Mesenchymal stem cell (in vitro differentiated cells and primary cell): ENCODE measurements around the gene RGP1.
A peak's percentile ranks its signal among the peaks of the same experiment; 100 is the strongest.

Source experiments
- DNase-seq: peaks from one replicate; pipeline ENCODE4 v3.0.0-alpha.2; 2013
- H2AFZ ChIP-seq: one replicate; pipeline ENCODE4 v1.6.1; 2013; ENCODE audit warnings: low read depth, mild to moderate bottlenecking, control low read depth, inconsistent platforms, low read length, moderate library complexity
- H2AK5ac ChIP-seq: 2 replicates; pipeline ENCODE4 v1.6.1; 2013; ENCODE audit warnings: low read length, moderate library complexity, mild to moderate bottlenecking, inconsistent platforms; ENCODE audit not compliant: severe bottlenecking
- H2BK120ac ChIP-seq: one replicate; pipeline ENCODE4 v1.6.1; 2013; ENCODE audit warnings: low read depth, mild to moderate bottlenecking, inconsistent platforms, low read length, moderate library complexity
- H2BK12ac ChIP-seq, 2 experiments: one replicate each; pipeline ENCODE4 v1.6.1; 2013; ENCODE audit warnings: inconsistent platforms in 2 of 2, low read length in 2 of 2, mild to moderate bottlenecking in 2 of 2, moderate library complexity in 2 of 2, control low read depth in 1 of 2
- H2BK15ac ChIP-seq: one replicate; pipeline ENCODE4 v1.6.1; 2013; ENCODE audit warnings: mild to moderate bottlenecking, low read depth, inconsistent platforms; ENCODE audit not compliant: poor library complexity, severe bottlenecking
- H2BK5ac ChIP-seq: 2 replicates; pipeline ENCODE4 v1.6.1; 2013; ENCODE audit warnings: low read depth, mild to moderate bottlenecking, low read length, control low read depth, inconsistent platforms; ENCODE audit not compliant: poor library complexity, severe bottlenecking
- H3K14ac ChIP-seq, 2 experiments: one replicate each; pipeline ENCODE4 v1.6.1; 2013; ENCODE audit warnings: inconsistent platforms in 2 of 2, low read length in 2 of 2, control low read depth in 1 of 2, mild to moderate bottlenecking in 1 of 2, moderate library complexity in 1 of 2
- H3K18ac ChIP-seq, 2 experiments: one replicate each; pipeline ENCODE4 v1.6.1; 2013; ENCODE audit warnings: inconsistent platforms in 2 of 2, low read length in 2 of 2, control low read depth in 1 of 2, low read depth in 1 of 2, mild to moderate bottlenecking in 1 of 2
- H3K23ac ChIP-seq, 2 experiments: one replicate each; pipeline ENCODE4 v1.6.1; 2013; ENCODE audit warnings: inconsistent platforms in 2 of 2, low read length in 2 of 2, mild to moderate bottlenecking in 2 of 2, moderate library complexity in 2 of 2, control low read depth in 1 of 2
- H3K27ac ChIP-seq: 2 replicates; pipeline ENCODE4 v1.5.1; 2013; ENCODE audit warnings: mild to moderate bottlenecking, moderate library complexity, low read length, control low read depth, inconsistent platforms; ENCODE audit not compliant: poor library complexity, severe bottlenecking
- H3K27me3 ChIP-seq, 2 experiments: 2 replicates each; pipeline versions ENCODE4 v1.6.1 to v1.7.0; 2013; ENCODE audit warnings: low read length in 2 of 2, mild to moderate bottlenecking in 2 of 2, moderate library complexity in 2 of 2, control low read depth in 1 of 2, inconsistent platforms in 1 of 2; ENCODE audit not compliant: control insufficient read depth in 1 of 2, insufficient read depth in 1 of 2
- H3K36me3 ChIP-seq, 2 experiments: 2 replicates each; pipeline versions ENCODE4 v1.6.1 to v1.7.0; 2013; ENCODE audit warnings: low read length in 2 of 2, control low read depth in 1 of 2, inconsistent platforms in 1 of 2, low read depth in 1 of 2, mild to moderate bottlenecking in 1 of 2; ENCODE audit not compliant: insufficient read depth in 2 of 2, control insufficient read depth in 1 of 2
- H3K4ac ChIP-seq, 2 experiments: one replicate each; pipeline ENCODE4 v1.6.1; 2013; ENCODE audit warnings: inconsistent platforms in 2 of 2, low read length in 2 of 2, mild to moderate bottlenecking in 2 of 2, moderate library complexity in 2 of 2, control low read depth in 1 of 2, low read depth in 1 of 2
- H3K4me1 ChIP-seq: 2 replicates; pipeline ENCODE4 v1.6.1; 2013; ENCODE audit warnings: low read depth, low read length, control low read depth; ENCODE audit not compliant: control insufficient read depth, insufficient read depth
- H3K4me2 ChIP-seq: 2 replicates; pipeline ENCODE4 v1.6.1; 2013; ENCODE audit warnings: low read length, mild to moderate bottlenecking, inconsistent platforms; ENCODE audit not compliant: poor library complexity, severe bottlenecking
- H3K4me3 ChIP-seq, 2 experiments: 2 replicates each; pipeline versions ENCODE4 v1.5.1 to v1.7.0; 2013; ENCODE audit warnings: low read length in 2 of 2, mild to moderate bottlenecking in 2 of 2, control low read depth in 1 of 2, low read depth in 1 of 2; ENCODE audit not compliant: insufficient read depth in 1 of 2
- H3K79me1 ChIP-seq: replicated peaks from 2 replicates; pipeline ENCODE4 v1.6.1; 2013; ENCODE audit warnings: mild to moderate bottlenecking, control low read depth, low read length, inconsistent platforms; ENCODE audit not compliant: poor library complexity, severe bottlenecking
- H3K9ac ChIP-seq: 2 replicates; pipeline ENCODE4 v1.7.0; 2013; ENCODE audit warnings: mild to moderate bottlenecking, low read length, moderate library complexity
- H3K9me3 ChIP-seq: 2 replicates; pipeline ENCODE4 v1.7.0; 2013; ENCODE audit warnings: mild to moderate bottlenecking, low read length; ENCODE audit not compliant: control insufficient read depth
- H4K8ac ChIP-seq: one replicate; pipeline ENCODE4 v1.6.1; 2013; ENCODE audit warnings: inconsistent platforms, mild to moderate bottlenecking, low read length, moderate library complexity
- H4K91ac ChIP-seq: one replicate; pipeline ENCODE4 v1.6.1; 2013; ENCODE audit warnings: mild to moderate bottlenecking, low read length, inconsistent platforms
- WGBS: methylation state at CpG from one replicate; pipeline ENCODE4 v1.1.7; 2013; ENCODE audit warnings: mixed read lengths; 5-methylcytosine and 5-hydroxymethylcytosine counted together

RGP1 gene

GRCh38 chr9:35730486-35730854 is 18.6 kb upstream of the RGP1 start:
- Histone ChIP-seq H2BK15ac (no peak overlapping the region), H3K14ac (no peak overlapping the region), H4K8ac (peak overlapping the region; percentile 72), H3K18ac (peak overlapping the region in 1 of 2 experiments; percentile 70), H3K4ac (peak overlapping the region; percentile 17 to 41), H3K27me3 (no peaks in the 10 kb centered on the region), H3K9ac (peak overlapping the region; percentile 97), H2BK5ac (no peak overlapping the region), H3K4me3 (peak overlapping the region; percentile 2 to 91), H3K4me2 (peak overlapping the region; percentile 46), H2BK120ac (no peak overlapping the region), H3K9me3 (no peaks in the 10 kb centered on the region), H2AK5ac (peak overlapping the region; percentile 95), H3K27ac (peak overlapping the region; percentile 91), H3K4me1 (peaks cover 22% of the 10 kb centered on the region), H3K23ac (no peak overlapping the region), H4K91ac (peak overlapping the region; percentile 41), H2BK12ac (peak overlapping the region in 1 of 2 experiments; percentile 15), H2AFZ (no peak overlapping the region), H3K79me1 (peaks cover 4% of the 10 kb centered on the region), H3K36me3 (peaks cover 4 to 29% of the 10 kb centered on the region in 2 experiments)
- DNase-seq, result no peak
- 78% methylated on average over 2 of the region's 2 CpGs for WGBS

DNA sequence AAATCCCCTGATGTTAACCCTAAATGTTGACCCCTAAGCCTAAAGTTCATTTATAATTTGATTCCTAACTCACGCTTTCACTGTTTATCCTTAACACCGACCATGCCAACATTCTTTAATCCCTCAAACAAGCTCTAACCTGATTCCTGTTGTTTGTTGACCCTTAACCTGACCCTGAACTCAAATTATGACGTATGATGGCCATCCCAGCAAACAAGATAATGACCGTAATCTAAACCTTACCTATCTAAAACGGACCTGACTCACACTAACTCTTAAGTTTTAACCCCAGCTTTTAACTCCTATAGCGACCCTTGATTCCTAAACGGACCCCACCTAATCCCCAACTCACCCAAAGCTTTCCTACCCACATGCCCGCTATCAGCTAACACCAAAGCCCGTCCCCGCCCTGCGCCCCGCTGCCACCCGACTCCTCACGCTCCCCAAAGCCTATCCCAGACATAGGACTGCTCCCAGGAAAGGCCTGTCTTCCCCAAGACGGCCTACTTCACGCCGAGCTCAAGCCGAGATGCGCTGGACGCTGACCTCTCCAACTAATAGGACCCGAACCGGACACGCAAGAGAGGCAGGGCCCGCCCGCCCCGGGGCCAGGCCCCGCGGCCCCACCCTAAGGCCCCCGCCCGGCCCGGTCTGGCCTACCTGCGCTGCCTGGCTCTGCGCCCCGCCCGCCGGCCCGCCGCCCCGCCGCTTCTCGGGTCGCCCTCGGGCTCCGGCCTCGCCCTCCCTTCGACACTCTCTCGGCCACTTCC is 17.5 kb upstream of the RGP1 start:
- no peaks in the 10 kb centered on the region for H3K27me3 ChIP-seq
- peak overlapping the region; percentile 76 to 89 for H3K4ac ChIP-seq
- H4K8ac ChIP-seq, result peak overlapping the region; percentile 94
- peak overlapping the region; percentile 33 for H2BK5ac ChIP-seq
- H3K79me1 ChIP-seq, result peaks cover 5% of the 10 kb centered on the region
- peaks cover 11 to 35% of the 10 kb centered on the region in 2 experiments for H3K36me3 ChIP-seq
- H2BK15ac ChIP-seq, result peak overlapping the region; percentile 64
- no peak for DNase-seq
- peak overlapping the region; percentile 97 for H3K9ac ChIP-seq
- H3K14ac ChIP-seq, result peak overlapping the region; percentile 37 to 90
- H3K23ac ChIP-seq, result peak overlapping the region; percentile 16 to 27
- no peak overlapping the region for H2AFZ ChIP-seq
- peak overlapping the region; percentile 79 for H2AK5ac ChIP-seq
- H2BK12ac ChIP-seq, result peak overlapping the region in 1 of 2 experiments; percentile 65
- H3K18ac ChIP-seq, result peak overlapping the region; percentile 76 to 98
- H3K4me1 ChIP-seq, result peaks cover 20% of the 10 kb centered on the region
- peak overlapping the region; percentile 94 for H2BK120ac ChIP-seq
- peak overlapping the region; percentile 99 for H4K91ac ChIP-seq
- WGBS, result 1% methylated on average over 45 of the region's 47 CpGs
- peak overlapping the region; percentile 91 for H3K27ac ChIP-seq
- peak overlapping the region; percentile 78 to 91 for H3K4me3 ChIP-seq
- H3K4me2 ChIP-seq, result peak overlapping the region; percentile 46
- no peaks in the 10 kb centered on the region for H3K9me3 ChIP-seq

DNA sequence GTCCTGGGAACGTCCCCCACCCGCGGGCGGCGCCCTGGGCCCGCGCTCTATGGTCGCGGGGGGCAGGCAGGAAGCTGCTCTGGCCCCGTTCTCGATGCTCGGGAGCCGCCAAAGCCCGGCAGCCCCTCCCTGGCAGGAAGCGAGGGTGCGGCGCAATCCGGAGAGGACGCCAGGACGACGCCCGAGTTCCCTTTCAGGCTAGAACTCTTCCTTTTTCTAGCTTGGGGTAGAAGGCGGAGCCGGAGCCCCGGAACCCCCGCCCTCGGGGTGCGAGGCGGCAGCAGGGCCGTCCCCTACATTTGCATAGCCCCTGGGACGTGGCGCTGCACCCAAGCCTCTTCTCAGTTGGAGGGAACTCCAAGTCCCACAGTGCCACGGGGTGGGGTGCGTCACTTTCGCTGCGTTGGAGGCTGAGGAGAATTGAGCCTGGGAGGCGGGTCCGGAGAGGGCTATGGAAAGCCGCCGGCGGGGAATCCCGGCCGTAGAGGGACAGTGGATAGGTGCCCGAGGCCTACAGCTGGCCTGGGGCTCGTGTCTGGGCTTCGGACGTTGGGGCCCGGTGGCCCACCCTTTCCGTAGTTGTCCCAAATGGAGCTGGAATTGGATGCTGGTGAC is 16.8 kb upstream of the RGP1 start, which contains the start of the genes CREB3 and TLN1:
Gene CREB3, plus strand, starts transcription at position 482 of the 615 bp plus-strand sequence. Its CDS starts 107 bp downstream, at position 589.
Gene TLN1, minus strand, starts transcription at position 11 of the 615 bp plus-strand sequence. CDS start 6,501 bp downstream, outside the sequence.
- Histone ChIP-seq H2BK12ac (peak within 1 kb of the TSS; percentile 65 to 73), H3K4me2 (peak within 1 kb of the TSS; percentile 77), H3K23ac (peak within 1 kb of the TSS; percentile 27 to 46), H4K8ac (peak within 1 kb of the TSS; percentile 94), H3K27ac (peak within 1 kb of the TSS; percentile 91), H3K36me3 (peaks cover 18 to 42% of the 10 kb centered on the region in 2 experiments), H3K4me1 (peaks cover 17% of the 10 kb centered on the region), H3K14ac (peak within 1 kb of the TSS; percentile 45 to 90), H2BK5ac (peak within 1 kb of the TSS; percentile 33), H3K4ac (peak within 1 kb of the TSS; percentile 76 to 89), H3K27me3 (no peaks in the 10 kb centered on the region), H3K9ac (peak within 1 kb of the TSS; percentile 97), H3K4me3 (peak within 1 kb of the TSS; percentile 78 to 91), H4K91ac (peak within 1 kb of the TSS; percentile 99), H2AFZ (peak within 1 kb of the TSS; percentile 43), H2AK5ac (peak within 1 kb of the TSS; percentile 79), H2BK15ac (peak within 1 kb of the TSS; percentile 64), H3K18ac (peak within 1 kb of the TSS; percentile 76 to 98), H3K9me3 (no peaks in the 10 kb centered on the region), H2BK120ac (peak within 1 kb of the TSS; percentile 94), H3K79me1 (peaks cover 5% of the 10 kb centered on the region)
- peak; percentile 100 for DNase-seq
- WGBS, result under 1% methylated on average over 48 of the region's 49 CpGs
